Measurements from ENCODE around the gene THBS3.
"Not testable (repeated sequence)": the region's sequence is repeated elsewhere in the genome, so short reads cannot be mapped to it uniquely, and the experiment has no call there.

Gene THBS3

GRCh38 chr1:155233502-155233901 lies 25.8 kb upstream of the THBS3 start:
- DNase-seq = not testable (repeated sequence)

GRCh38 chr1:155232001-155232978 lies 24.6 kb upstream of the THBS3 start:
- peak; percentile 93 for DNase-seq

GRCh38 chr1:155231302-155231701 lies 23.6 kb upstream of the THBS3 start:
- DNase-seq = not testable (repeated sequence)

GRCh38 chr1:155228096-155228427 lies 20.4 kb upstream of the THBS3 start:
- no peak for DNase-seq

- peak; percentile 99 for DNase-seq
These were observed 19.8 kb upstream of the THBS3 start for GRCh38 chr1:155227261-155228095.

GRCh38 chr1:155226910-155227260 lies 19.2 kb upstream of the THBS3 start:
- DNase-seq = no peak

- DNase-seq = peak; percentile 88
These were observed 18.7 kb upstream of the THBS3 start for GRCh38 chr1:155226188-155226909.

GRCh38 chr1:155225404-155225759 lies 17.7 kb upstream of the THBS3 start:
- not testable (repeated sequence) for DNase-seq

GRCh38 chr1:155223047-155223446 lies 15.3 kb upstream of the THBS3 start:
- no peak for DNase-seq

GRCh38 chr1:155220211-155220965 lies 12.7 kb upstream of the THBS3 start:
- not testable (repeated sequence) for DNase-seq

- no peak for DNase-seq
These were observed 11.9 kb upstream of the THBS3 start for GRCh38 chr1:155219592-155220031.

- no peak for DNase-seq
These were observed 11.3 kb upstream of the THBS3 start for GRCh38 chr1:155218854-155219591.

- not testable (repeated sequence) for DNase-seq
These were observed 7.0 kb upstream of the THBS3 start for GRCh38 chr1:155214702-155215101.

GRCh38 chr1:155212051-155212440 lies 4.3 kb upstream of the THBS3 start:
- DNase-seq = not testable (repeated sequence)

- peak; percentile 93 for DNase-seq
These were observed 3.8 kb upstream of the THBS3 start for GRCh38 chr1:155211381-155212050.

- no peak for DNase-seq
These were observed 2.8 kb upstream of the THBS3 start for GRCh38 chr1:155210314-155211104.

GRCh38 chr1:155209312-155209721 lies 1.6 kb upstream of the THBS3 start:
- no peak for DNase-seq

- DNase-seq = peak; percentile 96
These were observed 1.0 kb upstream of the THBS3 start, which contains the start of gene MTX1 for GRCh38 chr1:155208541-155209311. MTX1 (plus strand) TSS chr1:155208695; CDS start chr1:155208805, 110 bp downstream.

Data from right hindlimb (tissue), 1 donor.